Suprapubic skin (tissue), 4 donors: ENCODE results near the gene RAPGEF2. TPM values are rescaled to one million over a fixed set of nuclear protein-coding genes. Genes with fewer than 3 reads are reported as not detected.

Experiments
- DNase-seq, 2 donors: peaks; one replicate each; pipeline ENCODE4 v3.0.0-alpha.2; 2019; ENCODE audit warnings: low spot score in 2 of 2
- H3K27ac ChIP-seq: fragments of 200-600 bp; sonication (generic); one replicate; pipeline ENCODE4 v1.5.1; 2019
- H3K27me3 ChIP-seq: fragments of 200-600 bp; sonication (generic); one replicate; pipeline ENCODE4 v1.5.1; 2019
- H3K36me3 ChIP-seq: fragments of 200-600 bp; sonication (generic); one replicate; pipeline ENCODE4 v1.5.1; 2019
- H3K4me1 ChIP-seq: fragments of 200-600 bp; sonication (generic); one replicate; pipeline ENCODE4 v1.5.1; 2019
- H3K4me3 ChIP-seq: fragments of 200-600 bp; sonication (generic); one replicate; pipeline ENCODE4 v1.5.1; 2019; ENCODE audit warnings: mild to moderate bottlenecking
- H3K9me3 ChIP-seq: fragments of 200-600 bp; sonication (generic); one replicate; pipeline ENCODE4 v1.5.1; 2019
- CTCF ChIP-seq, 2 donors: fragments of 200-600 bp in 1 of 2; fragments of 450-650 bp in 1 of 2; sonication (generic) in 1 of 2; IDR thresholded peaks; one replicate each; pipeline ENCODE4 v1.5.1; 2016 to 2019; ENCODE audit warnings: antibody characterized with exemption in 2 of 2, mild to moderate bottlenecking in 1 of 2, moderate library complexity in 1 of 2
- EP300 ChIP-seq: sonication (generic); formaldehyde crosslinking; IDR thresholded peaks from one replicate; pipeline ENCODE4 v1.6.1; 2017; ENCODE audit warnings: antibody characterized with exemption
- POLR2A ChIP-seq, 2 donors: fragments of 450-650 bp; IDR thresholded peaks; one replicate each; pipeline ENCODE4 v1.6.1; 2017; ENCODE audit warnings: antibody characterized with exemption in 2 of 2, mild to moderate bottlenecking in 2 of 2, moderate library complexity in 2 of 2
- POLR2AphosphoS5 ChIP-seq, 3 donors: sonication (generic); formaldehyde crosslinking; IDR thresholded peaks; one replicate each; pipeline ENCODE4 v1.6.1; 2017; ENCODE audit warnings: antibody characterized with exemption in 3 of 3
- WGBS: methylation state at CpG from one replicate; pipeline ENCODE4 v1.1.5; 2018; 5-methylcytosine and 5-hydroxymethylcytosine counted together
- total RNA-seq, 4 donors: library from RNA; depleted of rRNA; stranded (reverse); fragments of >200 nt; gene quantifications; one replicate each; pipeline ENCODE4 v1.1.0, GENCODE V29; 2016

Gene RAPGEF2
- total RNA-seq, 4 donors from 2014 or later: 31.3 to 62.4 (median 43.5) TPM

GRCh38 chr4:159138436-159138835 lies 35.6 kb downstream of the RAPGEF2 start:
- DNase-seq: no peak
- H3K27ac ChIP-seq: no peak overlapping the region
- no peaks in the 10 kb centered on the region for H3K36me3 ChIP-seq
- H3K27me3 ChIP-seq: no peaks in the 10 kb centered on the region
- peaks cover 9% of the 10 kb centered on the region for H3K4me1 ChIP-seq
- no peaks in the 10 kb centered on the region for H3K9me3 ChIP-seq
- no peak for TF ChIP-seq EP300
- no peak for TF ChIP-seq POLR2AphosphoS5 (IDR thresholded peaks at IDR 0.05)
- no peak for TF ChIP-seq CTCF (IDR thresholded peaks at IDR 0.05)
- TF ChIP-seq POLR2A (IDR thresholded peaks at IDR 0.05): no peak
- H3K4me3 ChIP-seq: no peak overlapping the region

DNA sequence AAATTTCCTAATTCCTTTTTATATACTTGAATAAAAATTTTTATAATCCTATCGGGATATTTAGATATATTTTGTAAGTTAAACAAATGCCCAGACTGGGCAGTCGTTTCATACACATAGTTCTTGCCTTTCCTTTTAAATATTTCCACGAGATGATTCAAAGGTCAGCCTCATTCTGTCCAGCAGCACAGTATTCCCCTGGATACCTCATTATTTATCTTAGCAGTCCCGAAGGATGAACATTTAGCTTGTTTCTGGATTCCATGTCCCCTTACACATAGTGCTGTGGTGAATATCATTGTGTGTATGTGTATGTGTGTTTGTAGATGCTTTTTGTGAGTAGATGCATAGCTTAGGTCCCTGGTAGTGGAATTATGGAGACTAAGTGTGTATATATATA lies 38.3 kb downstream of the RAPGEF2 start:
- DNase-seq: no peak
- 77% methylated on average over 4 of the region's 4 CpGs for WGBS
- Histone ChIP-seq H3K4me3 (no peak overlapping the region), H3K27ac (no peak overlapping the region), H3K27me3 (no peaks in the 10 kb centered on the region), H3K4me1 (peaks cover 13% of the 10 kb centered on the region), H3K36me3 (no peaks in the 10 kb centered on the region), H3K9me3 (no peaks in the 10 kb centered on the region)
- TF ChIP-seq CTCF (IDR thresholded peaks at IDR 0.05): no peak
- TF ChIP-seq POLR2AphosphoS5 (IDR thresholded peaks at IDR 0.05): no peak
- TF ChIP-seq EP300: no peak
- TF ChIP-seq POLR2A (IDR thresholded peaks at IDR 0.05): no peak

- Histone ChIP-seq H3K27me3 (no peaks in the 10 kb centered on the region), H3K4me1 (peaks cover 11% of the 10 kb centered on the region), H3K27ac (no peak overlapping the region), H3K36me3 (no peaks in the 10 kb centered on the region), H3K9me3 (no peaks in the 10 kb centered on the region), H3K4me3 (no peak overlapping the region)
- TF ChIP-seq CTCF (IDR thresholded peaks at IDR 0.05) (no peak), POLR2AphosphoS5 (IDR thresholded peaks at IDR 0.05) (no peak), EP300 (no peak), POLR2A (IDR thresholded peaks at IDR 0.05) (no peak)
- 81% methylated on average over 3 of the region's 3 CpGs for WGBS
- no peak for DNase-seq
Measured at GRCh38 chr4:159142241-159142640, 39.4 kb downstream of the RAPGEF2 start.

DNA sequence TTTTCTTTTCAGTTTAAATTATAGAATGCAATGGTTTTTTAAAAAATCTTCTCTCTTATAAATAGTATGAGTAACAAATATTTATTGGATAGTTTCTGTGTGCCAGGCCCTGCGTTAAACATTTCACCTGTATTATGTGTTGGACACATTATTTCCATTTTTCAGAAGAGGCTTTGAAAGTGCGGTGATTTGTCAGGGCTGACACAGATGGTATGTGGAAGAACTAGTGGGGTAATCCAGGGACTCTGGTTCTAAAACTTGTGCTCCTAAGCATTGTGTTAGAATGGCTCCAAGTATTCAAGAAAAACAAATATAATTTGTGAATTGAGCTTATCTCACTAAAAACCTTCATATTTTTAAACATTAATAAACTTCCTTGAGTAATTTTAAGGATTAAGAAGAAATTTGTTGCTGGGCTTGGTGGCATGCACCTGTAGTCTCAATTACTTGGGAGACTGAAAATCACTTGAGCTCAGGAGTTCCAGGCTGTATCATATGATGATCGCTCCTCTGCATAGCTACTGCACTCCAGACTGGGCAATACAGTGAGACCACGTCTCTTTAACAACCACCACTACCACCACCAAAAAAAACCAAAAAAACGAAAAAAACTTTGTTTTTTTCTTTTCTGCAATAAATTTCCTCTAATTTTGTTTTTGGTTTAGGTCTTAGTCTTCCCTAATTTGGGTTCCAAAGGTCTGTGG lies 40.0 kb downstream of the RAPGEF2 start:
- H3K4me3 ChIP-seq: no peak overlapping the region
- H3K4me1 ChIP-seq: peaks cover 11% of the 10 kb centered on the region
- H3K36me3 ChIP-seq: no peaks in the 10 kb centered on the region
- TF ChIP-seq POLR2A (IDR thresholded peaks at IDR 0.05) (no peak), CTCF (IDR thresholded peaks at IDR 0.05) (no peak), EP300 (no peak), POLR2AphosphoS5 (IDR thresholded peaks at IDR 0.05) (no peak)
- H3K9me3 ChIP-seq: no peaks in the 10 kb centered on the region
- 92% methylated on average over 5 of the region's 5 CpGs for WGBS
- DNase-seq: no peak
- no peaks in the 10 kb centered on the region for H3K27me3 ChIP-seq
- H3K27ac ChIP-seq: no peak overlapping the region

GRCh38 chr4:159143687-159144086 lies 40.8 kb downstream of the RAPGEF2 start:
- H3K36me3 ChIP-seq: no peaks in the 10 kb centered on the region
- TF ChIP-seq CTCF (IDR thresholded peaks at IDR 0.05) (no peak), POLR2AphosphoS5 (IDR thresholded peaks at IDR 0.05) (no peak), EP300 (no peak), POLR2A (IDR thresholded peaks at IDR 0.05) (no peak)
- no peak for DNase-seq
- no peak overlapping the region for H3K27ac ChIP-seq
- H3K9me3 ChIP-seq: no peaks in the 10 kb centered on the region
- H3K27me3 ChIP-seq: no peaks in the 10 kb centered on the region
- H3K4me1 ChIP-seq: peaks cover 11% of the 10 kb centered on the region
- 73% methylated on average over 3 of the region's 3 CpGs for WGBS
- H3K4me3 ChIP-seq: no peak overlapping the region
